Tibial artery (tissue), 4 donors: ENCODE results near the gene CNGA3.

Experiments used
- DNase-seq, 2 donors: peaks; one replicate each; pipeline ENCODE4 v3.0.0-alpha.2; 2019
- H3K27ac ChIP-seq, 2 donors: fragments of 200-600 bp; sonication (generic) in 1 of 2; 1 replicate in 1 of 2; 2 replicates in 1 of 2; pipeline ENCODE4 v1.5.1; 2018 to 2019; ENCODE audit warnings: mild to moderate bottlenecking in 1 of 2
- H3K27me3 ChIP-seq, 2 donors: fragments of 200-600 bp; sonication (generic) in 1 of 2; one replicate each; pipeline versions ENCODE4 v1.5.1 to v1.6.0; 2016 to 2019
- H3K36me3 ChIP-seq, 3 donors: fragments of 200-600 bp; sonication (generic) in 2 of 3; one replicate each; pipeline ENCODE4 v1.5.1; 2016 to 2019; ENCODE audit warnings: mild to moderate bottlenecking in 2 of 3
- H3K4me1 ChIP-seq, 4 donors: fragments of 200-600 bp; sonication (generic) in 2 of 4; 1 replicate in 3 of 4; 2 replicates in 1 of 4; pipeline ENCODE4 v1.5.1; 2016 to 2019
- H3K4me3 ChIP-seq, 2 donors: fragments of 200-600 bp; sonication (generic) in 1 of 2; 1 replicate in 1 of 2; 2 replicates in 1 of 2; pipeline ENCODE4 v1.5.1; 2018 to 2019; ENCODE audit warnings: mild to moderate bottlenecking in 2 of 2
- H3K9me3 ChIP-seq, 3 donors: fragments of 200-600 bp; sonication (generic) in 1 of 3; one replicate each; pipeline ENCODE4 v1.5.1; 2016 to 2019
- intact Hi-C: fragments of 100-400 bp; cut with DNase I; formaldehyde crosslinking; loops from one replicate; pipeline ENCODE4 v1.15.0; 2023; ENCODE audit warnings: low total_unique reads
- TF ChIP-seq, protein P1 (sequence below), 2 experiments: fragments of 200-600 bp in 1 of 2; fragments of 450-650 bp in 1 of 2; IDR thresholded peaks; one replicate each; pipeline ENCODE4 v1.5.1; 2017 to 2019; ENCODE audit warnings: antibody characterized with exemption in 2 of 2, mild to moderate bottlenecking in 1 of 2, moderate library complexity in 1 of 2

Gene CNGA3

GRCh38 chr2:98376996-98377395 lies 30.7 kb downstream of the CNGA3 start:
- no peaks in the 10 kb centered on the region for H3K9me3 ChIP-seq
- no peak overlapping the region for H3K27ac ChIP-seq
- H3K4me1 ChIP-seq: peaks cover 0 to 24% (median 10%) of the 10 kb centered on the region in 4 donors
- intact Hi-C loops: no loop called here
- H3K36me3 ChIP-seq: no peaks in the 10 kb centered on the region
- no peak overlapping the region for H3K4me3 ChIP-seq
- no peak for DNase-seq
- TF ChIP-seq, protein P1, sequence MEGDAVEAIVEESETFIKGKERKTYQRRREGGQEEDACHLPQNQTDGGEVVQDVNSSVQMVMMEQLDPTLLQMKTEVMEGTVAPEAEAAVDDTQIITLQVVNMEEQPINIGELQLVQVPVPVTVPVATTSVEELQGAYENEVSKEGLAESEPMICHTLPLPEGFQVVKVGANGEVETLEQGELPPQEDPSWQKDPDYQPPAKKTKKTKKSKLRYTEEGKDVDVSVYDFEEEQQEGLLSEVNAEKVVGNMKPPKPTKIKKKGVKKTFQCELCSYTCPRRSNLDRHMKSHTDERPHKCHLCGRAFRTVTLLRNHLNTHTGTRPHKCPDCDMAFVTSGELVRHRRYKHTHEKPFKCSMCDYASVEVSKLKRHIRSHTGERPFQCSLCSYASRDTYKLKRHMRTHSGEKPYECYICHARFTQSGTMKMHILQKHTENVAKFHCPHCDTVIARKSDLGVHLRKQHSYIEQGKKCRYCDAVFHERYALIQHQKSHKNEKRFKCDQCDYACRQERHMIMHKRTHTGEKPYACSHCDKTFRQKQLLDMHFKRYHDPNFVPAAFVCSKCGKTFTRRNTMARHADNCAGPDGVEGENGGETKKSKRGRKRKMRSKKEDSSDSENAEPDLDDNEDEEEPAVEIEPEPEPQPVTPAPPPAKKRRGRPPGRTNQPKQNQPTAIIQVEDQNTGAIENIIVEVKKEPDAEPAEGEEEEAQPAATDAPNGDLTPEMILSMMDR (IDR thresholded peaks at IDR 0.05): no peak
- peaks cover 0 to 34% of the 10 kb centered on the region in 2 donors for H3K27me3 ChIP-seq

GRCh38 chr2:98377544-98377943 lies 31.3 kb downstream of the CNGA3 start:
- no peak overlapping the region for H3K27ac ChIP-seq
- DNase-seq: no peak
- intact Hi-C loops: no loop called here

DNA sequence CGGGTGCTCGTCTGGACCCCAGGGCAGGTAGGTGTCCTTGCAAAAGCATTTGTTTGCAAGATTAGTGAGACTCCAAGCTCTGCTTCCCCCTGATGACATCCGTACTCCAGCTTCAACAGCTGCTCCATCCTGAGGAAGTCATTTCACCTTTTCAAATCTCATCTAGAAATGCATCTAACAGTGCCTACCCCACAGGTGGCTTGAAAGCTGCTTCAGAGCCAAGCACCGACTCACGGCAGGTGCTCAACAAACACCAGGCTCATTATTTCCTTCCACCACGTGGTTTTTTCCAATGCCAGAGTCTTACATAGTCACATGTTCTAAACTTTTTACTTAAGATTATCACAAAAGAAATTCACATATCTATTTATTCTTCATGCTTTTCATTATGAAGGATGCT lies 31.9 kb downstream of the CNGA3 start:
- TF ChIP-seq, protein P1 (IDR thresholded peaks at IDR 0.05): no peak
- DNase-seq: no peak
- peaks cover 0 to 34% of the 10 kb centered on the region in 2 donors for H3K27me3 ChIP-seq
- H3K4me3 ChIP-seq: no peak overlapping the region
- no peaks in the 10 kb centered on the region for H3K9me3 ChIP-seq
- H3K27ac ChIP-seq: no peak overlapping the region
- intact Hi-C loops: no loop called here
- H3K36me3 ChIP-seq: no peaks in the 10 kb centered on the region
- H3K4me1 ChIP-seq: peaks cover 0 to 24% (median 8%) of the 10 kb centered on the region in 4 donors

More at GRCh38 chr2:98377544-98377943, 31.3 kb downstream of the CNGA3 start:
- TF ChIP-seq, protein P1 (IDR thresholded peaks at IDR 0.05): no peak
- H3K4me3 ChIP-seq: no peak overlapping the region
- peaks cover 0 to 24% (median 10%) of the 10 kb centered on the region in 4 donors for H3K4me1 ChIP-seq
- peaks cover 0 to 34% of the 10 kb centered on the region in 2 donors for H3K27me3 ChIP-seq
- no peaks in the 10 kb centered on the region for H3K36me3 ChIP-seq
- H3K9me3 ChIP-seq: no peaks in the 10 kb centered on the region

- TF ChIP-seq, protein P1 (IDR thresholded peaks at IDR 0.05): no peak
- intact Hi-C loops: no loop called here
- H3K4me1 ChIP-seq: peaks cover 0 to 17% (median 2%) of the 10 kb centered on the region in 4 donors
- no peaks in the 10 kb centered on the region for H3K36me3 ChIP-seq
- peaks cover 0 to 34% of the 10 kb centered on the region in 2 donors for H3K27me3 ChIP-seq
- H3K27ac ChIP-seq: no peak overlapping the region
- no peaks in the 10 kb centered on the region for H3K9me3 ChIP-seq
- DNase-seq: no peak
- H3K4me3 ChIP-seq: no peak overlapping the region
These were observed 32.6 kb downstream of the CNGA3 start for GRCh38 chr2:98378901-98379300.

- Histone ChIP-seq H3K27ac (no peak overlapping the region), H3K4me1 (peaks cover 0 to 11% (median 0%) of the 10 kb centered on the region in 4 donors), H3K9me3 (no peaks in the 10 kb centered on the region), H3K27me3 (peaks cover 0 to 34% of the 10 kb centered on the region in 2 donors), H3K36me3 (no peaks in the 10 kb centered on the region), H3K4me3 (no peak overlapping the region)
- DNase-seq: no peak
- TF ChIP-seq, protein P1 (IDR thresholded peaks at IDR 0.05): no peak
- intact Hi-C loops: no loop called here
These were observed 33.3 kb downstream of the CNGA3 start for GRCh38 chr2:98379311-98380202.
